ENCODE measurements around the gene ATG9B. TPM values are rescaled to one million over a fixed set of nuclear protein-coding genes. Genes with fewer than 3 reads are reported as not detected.

Gene ATG9B
- total and polyA plus RNA-seq, 2 donors (not counting 3 experiments of a cell fraction or from before 2014, with no cell fraction given): 0.04 TPM; not detected in 1

DNA sequence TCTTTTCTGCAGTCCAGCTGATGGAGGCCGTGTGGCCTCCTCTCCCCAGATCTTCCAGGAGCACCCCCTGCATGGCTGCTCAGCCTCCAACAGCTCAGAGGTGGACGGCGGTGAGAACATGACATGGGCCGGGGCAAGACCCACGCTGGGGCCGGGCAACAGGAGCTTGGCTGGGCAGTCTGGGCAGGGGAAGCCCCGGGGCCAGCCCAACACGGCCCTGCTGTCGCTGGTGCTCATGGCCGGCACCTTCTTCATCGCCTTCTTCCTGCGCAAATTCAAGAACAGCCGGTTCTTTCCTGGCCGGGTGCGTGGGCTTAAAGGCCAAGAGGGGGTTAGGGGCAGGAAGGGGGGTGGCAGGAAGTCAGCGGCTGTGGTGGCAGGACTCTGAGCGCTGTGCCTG lies 49.7 kb upstream of the ATG9B start:
- Histone ChIP-seq H3K79me2 (ENCODE audit: control insufficient read depth, insufficient read depth, low read length) (peaks cover 3% of the 10 kb centered on the region), H3K27ac (ENCODE audit: insufficient read depth, low read depth, low read length) (no peak overlapping the region), H3K9me3 (replicated peaks; ENCODE audit: control insufficient read depth, insufficient read depth, low read length) (no peaks in the 10 kb centered on the region), H3K27me3 (ENCODE audit: control insufficient read depth in 2 of 2, insufficient read depth in 2 of 2, low read length in 2 of 2) (no peaks in the 10 kb centered on the region), H3K4me1 (ENCODE audit: control insufficient read depth, extremely low read depth, insufficient read depth, low read length) (no peaks in the 10 kb centered on the region), H3K9me1 (replicated peaks; ENCODE audit: control insufficient read depth, extremely low read depth, insufficient read depth, low read length) (no peaks in the 10 kb centered on the region), H2AFZ (ENCODE audit: low read depth, low read length) (no peak overlapping the region), H3K9ac (replicated peaks; ENCODE audit: extremely low read depth, insufficient read depth, low read length) (no peak overlapping the region), H4K20me1 (replicated peaks; ENCODE audit: control insufficient read depth, extremely low read depth, insufficient read depth, low read length) (no peaks in the 10 kb centered on the region), H3K4me2 (ENCODE audit: insufficient read depth, low read length) (no peak overlapping the region), H3K36me3 (ENCODE audit: control insufficient read depth in 2 of 2, extremely low read depth in 1 of 2, insufficient read depth in 2 of 2, low read length in 2 of 2) (peaks cover 9 to 55% of the 10 kb centered on the region in 2 experiments), H3K4me3 (replicated peaks in 1 of 3; ENCODE audit: insufficient read depth in 1 of 3, low read depth in 1 of 3, low read length in 3 of 3) (no peak overlapping the region)
- CTCF ChIA-PET: interaction anchor here (1.0 to 1.2 kb wide), 2 partner anchors 61 to 111 kb away, joined by 3 to 4 read pairs; no protein-coding TSS in a partner anchor
- BruUV-seq (replicated peaks): no TSS peak
- DNase-seq (ENCODE audit: low read depth, low spot score) (no peak), FAIRE-seq (no peak)
- POLR2A ChIA-PET: no interaction called here
- no peak for TF ChIP-seq FOS (IDR thresholded peaks at IDR 0.05; ENCODE audit: borderline replicate concordance, insufficient read depth, low read length)
- TF ChIP-seq POLR2A (IDR thresholded peaks at IDR 0.05; ENCODE audit: low read depth, low read length): no peak
- TF ChIP-seq, protein P1, sequence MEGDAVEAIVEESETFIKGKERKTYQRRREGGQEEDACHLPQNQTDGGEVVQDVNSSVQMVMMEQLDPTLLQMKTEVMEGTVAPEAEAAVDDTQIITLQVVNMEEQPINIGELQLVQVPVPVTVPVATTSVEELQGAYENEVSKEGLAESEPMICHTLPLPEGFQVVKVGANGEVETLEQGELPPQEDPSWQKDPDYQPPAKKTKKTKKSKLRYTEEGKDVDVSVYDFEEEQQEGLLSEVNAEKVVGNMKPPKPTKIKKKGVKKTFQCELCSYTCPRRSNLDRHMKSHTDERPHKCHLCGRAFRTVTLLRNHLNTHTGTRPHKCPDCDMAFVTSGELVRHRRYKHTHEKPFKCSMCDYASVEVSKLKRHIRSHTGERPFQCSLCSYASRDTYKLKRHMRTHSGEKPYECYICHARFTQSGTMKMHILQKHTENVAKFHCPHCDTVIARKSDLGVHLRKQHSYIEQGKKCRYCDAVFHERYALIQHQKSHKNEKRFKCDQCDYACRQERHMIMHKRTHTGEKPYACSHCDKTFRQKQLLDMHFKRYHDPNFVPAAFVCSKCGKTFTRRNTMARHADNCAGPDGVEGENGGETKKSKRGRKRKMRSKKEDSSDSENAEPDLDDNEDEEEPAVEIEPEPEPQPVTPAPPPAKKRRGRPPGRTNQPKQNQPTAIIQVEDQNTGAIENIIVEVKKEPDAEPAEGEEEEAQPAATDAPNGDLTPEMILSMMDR (IDR thresholded peaks at IDR 0.05; ENCODE audit: extremely low read depth in 1 of 2, insufficient read depth in 1 of 2, low read depth in 1 of 2, low read length in 2 of 2): no peak
- TF ChIP-seq POLR2AphosphoS5 (IDR thresholded peaks at IDR 0.05; ENCODE audit: insufficient read depth, low read depth, low read length): no peak
- TF ChIP-seq MYC (IDR thresholded peaks at IDR 0.05; ENCODE audit: low read depth, low read length): no peak
- no peak for TF ChIP-seq EZH2 (IDR thresholded peaks at IDR 0.05; ENCODE audit: borderline replicate concordance, low read depth, low read length, severe bottlenecking)
- no peak for TF ChIP-seq GATA2 (IDR thresholded peaks at IDR 0.05; ENCODE audit: insufficient read depth, insufficient read length, low read depth, low read length)
- TF ChIP-seq, protein P2, sequence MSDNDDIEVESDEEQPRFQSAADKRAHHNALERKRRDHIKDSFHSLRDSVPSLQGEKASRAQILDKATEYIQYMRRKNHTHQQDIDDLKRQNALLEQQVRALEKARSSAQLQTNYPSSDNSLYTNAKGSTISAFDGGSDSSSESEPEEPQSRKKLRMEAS (IDR thresholded peaks at IDR 0.05; ENCODE audit: insufficient read depth, insufficient read length): no peak
- TF ChIP-seq JUN (IDR thresholded peaks at IDR 0.05; ENCODE audit: borderline replicate concordance, insufficient read depth, insufficient read length, low read depth): no peak
- intact Hi-C loops (cut with micrococcal nuclease) (no loop called here), dilution Hi-C loops (cut with MboI; ENCODE audit: extremely low pct_ligation_motif_present, low sequenced_read_pairs) (no loop called here)
